K562 (cell line): ENCODE measurements around the gene SPTBN2.

Experiments used
- FOXK2 ChIP-seq, 2 experiments: fragments of 450-650 bp; IDR thresholded peaks in 1 of 2; conservative IDR thresholded peaks in 1 of 2; 2 replicates each; pipeline ENCODE4 v1.6.1; 2016; ENCODE audit warnings: low read depth in 2 of 2, mild to moderate bottlenecking in 1 of 2
- MBD2 ChIP-seq: sonication (generic); IDR thresholded peaks from 2 replicates; pipeline ENCODE4 v1.6.1; 2016; ENCODE audit warnings: low read depth, borderline replicate concordance
- PHF8 ChIP-seq: fragments of 200-600 bp; sonication (generic); IDR thresholded peaks from 2 replicates; pipeline ENCODE4 v1.6.1; 2012; ENCODE audit warnings: mixed run types, mild to moderate bottlenecking, inconsistent platforms, low read length, moderate library complexity, borderline replicate concordance
- POLR2H ChIP-seq: IDR thresholded peaks from 2 replicates; pipeline ENCODE4 v1.6.1; 2016; ENCODE audit warnings: missing genetic modification characterization, low read depth, mild to moderate bottlenecking, control low read depth, missing compliant biosample characterization, moderate library complexity
- TEAD1 ChIP-seq, 2 experiments: fragments of 450-650 bp in 1 of 2; sonication (generic) in 1 of 2; formaldehyde crosslinking; IDR thresholded peaks; 2 replicates each; pipeline versions ENCODE4 v1.4.0 to v1.8.0; 2020 to 2022; ENCODE audit warnings: mild to moderate bottlenecking in 2 of 2, missing genetic modification reagents in 1 of 2
- ZNF24 ChIP-seq: fragments of 450-650 bp; IDR thresholded peaks from 2 replicates; pipeline ENCODE4 v1.6.1; 2016
- TF ChIP-seq, protein P1 (sequence below): sonication (generic); formaldehyde crosslinking; IDR thresholded peaks from 2 replicates; pipeline ENCODE4 v1.8.0; 2022; ENCODE audit warnings: mild to moderate bottlenecking, missing genetic modification reagents

GRCh38 chr11:66710384-66710930 lies 18.6 kb downstream of the SPTBN2 start:
- no peak for TF ChIP-seq TEAD1 (CRISPR knock-in tag; IDR thresholded peaks at IDR 0.05)
- TF ChIP-seq POLR2H (tag): no peak
- no peak for TF ChIP-seq PHF8
- no peak for TF ChIP-seq ZNF24
- TF ChIP-seq MBD2: no peak
- TF ChIP-seq FOXK2 (conservative IDR thresholded peaks at IDR 0.05 in 1 of 2, IDR thresholded peaks at IDR 0.05 in 1 of 2; ENCODE audit: low read depth in 2 of 2): no peak
- TF ChIP-seq, protein P1, sequence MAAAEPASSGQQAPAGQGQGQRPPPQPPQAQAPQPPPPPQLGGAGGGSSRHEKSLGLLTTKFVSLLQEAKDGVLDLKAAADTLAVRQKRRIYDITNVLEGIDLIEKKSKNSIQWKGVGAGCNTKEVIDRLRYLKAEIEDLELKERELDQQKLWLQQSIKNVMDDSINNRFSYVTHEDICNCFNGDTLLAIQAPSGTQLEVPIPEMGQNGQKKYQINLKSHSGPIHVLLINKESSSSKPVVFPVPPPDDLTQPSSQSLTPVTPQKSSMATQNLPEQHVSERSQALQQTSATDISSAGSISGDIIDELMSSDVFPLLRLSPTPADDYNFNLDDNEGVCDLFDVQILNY (CRISPR knock-in tag): no peak
